H9 (cell line): ENCODE results near the gene PRR36. TPM values are rescaled to one million over a fixed set of nuclear protein-coding genes. Genes with fewer than 3 reads are reported as not detected.
A peak's percentile ranks its signal among the peaks of the same experiment; 100 is the strongest.

ENCODE experiments used
- DNase-seq: peaks from one replicate; pipeline ENCODE4 v3.0.0-alpha.2; 2017
- H2AFZ ChIP-seq: one replicate; pipeline ENCODE4 v1.6.1; 2013; ENCODE audit warnings: mild to moderate bottlenecking, low read length, control low read depth, moderate library complexity
- H2AK5ac ChIP-seq: 2 replicates; pipeline ENCODE4 v1.6.1; 2013; ENCODE audit warnings: low read length, control low read depth, mixed read lengths; ENCODE audit not compliant: insufficient read length
- H2BK120ac ChIP-seq: one replicate; pipeline ENCODE4 v1.6.1; 2013; ENCODE audit warnings: low read depth, mild to moderate bottlenecking, low read length, control low read depth, inconsistent platforms; ENCODE audit not compliant: poor library complexity, severe bottlenecking
- H2BK12ac ChIP-seq: 2 replicates; pipeline ENCODE4 v1.6.1; 2013; ENCODE audit warnings: low read length, control low read depth, mixed read lengths, low read depth; ENCODE audit not compliant: insufficient read length
- H2BK15ac ChIP-seq: 2 replicates; pipeline ENCODE4 v1.6.1; 2013; ENCODE audit warnings: low read depth, low read length, control low read depth
- H2BK20ac ChIP-seq: one replicate; pipeline ENCODE4 v1.6.1; 2013; ENCODE audit warnings: low read depth, mild to moderate bottlenecking, low read length, control low read depth, inconsistent platforms; ENCODE audit not compliant: poor library complexity, severe bottlenecking
- H2BK5ac ChIP-seq: 2 replicates; pipeline ENCODE4 v1.6.1; 2013; ENCODE audit warnings: low read length, control low read depth, mixed read lengths; ENCODE audit not compliant: insufficient read length
- H3K14ac ChIP-seq: 2 replicates; pipeline ENCODE4 v1.6.1; 2013; ENCODE audit warnings: low read length, control low read depth; ENCODE audit not compliant: insufficient read depth
- H3K18ac ChIP-seq: 2 replicates; pipeline ENCODE4 v1.6.1; 2013; ENCODE audit warnings: low read depth, mild to moderate bottlenecking, mixed read lengths, low read length, control low read depth; ENCODE audit not compliant: insufficient read length
- H3K23ac ChIP-seq: 2 replicates; pipeline ENCODE4 v1.6.1; 2013; ENCODE audit warnings: low read length, control low read depth, mixed read lengths, low read depth; ENCODE audit not compliant: insufficient read length
- H3K23me2 ChIP-seq: 2 replicates; pipeline ENCODE4 v1.6.1; 2013; ENCODE audit warnings: low read depth, mild to moderate bottlenecking, mixed read lengths, low read length, control low read depth; ENCODE audit not compliant: insufficient read length, poor library complexity, severe bottlenecking
- H3K27ac ChIP-seq: 2 replicates; pipeline ENCODE4 v1.5.1; 2013; ENCODE audit warnings: low read length, control low read depth, mixed read lengths, low read depth; ENCODE audit not compliant: insufficient read length
- H3K27me3 ChIP-seq: 2 replicates; pipeline ENCODE4 v1.6.1; 2013; ENCODE audit warnings: low read length, control low read depth, inconsistent platforms; ENCODE audit not compliant: insufficient read depth
- H3K4ac ChIP-seq: 2 replicates; pipeline ENCODE4 v1.6.1; 2013; ENCODE audit warnings: low read depth, mild to moderate bottlenecking, control low read depth, inconsistent platforms, low read length, moderate library complexity
- H3K4me1 ChIP-seq: 2 replicates; pipeline ENCODE4 v1.6.1; 2013; ENCODE audit warnings: low read length, control low read depth, inconsistent platforms; ENCODE audit not compliant: insufficient read depth
- H3K4me2 ChIP-seq: 2 replicates; pipeline ENCODE4 v1.6.1; 2013; ENCODE audit warnings: low read length, control low read depth, mixed read lengths; ENCODE audit not compliant: insufficient read length, insufficient read depth
- H3K56ac ChIP-seq: 2 replicates; pipeline ENCODE4 v1.6.1; 2013; ENCODE audit warnings: low read depth, mild to moderate bottlenecking, mixed read lengths, low read length, control low read depth; ENCODE audit not compliant: insufficient read length
- H3K79me1 ChIP-seq: 2 replicates; pipeline ENCODE4 v1.6.1; 2013; ENCODE audit warnings: low read depth, mild to moderate bottlenecking, moderate library complexity, low read length, control low read depth, inconsistent platforms; ENCODE audit not compliant: insufficient read depth, poor library complexity, severe bottlenecking
- H3K79me2 ChIP-seq: 2 replicates; pipeline ENCODE4 v1.6.1; 2013; ENCODE audit warnings: low read length, control low read depth, inconsistent platforms; ENCODE audit not compliant: insufficient read depth
- H3K9ac ChIP-seq: 2 replicates; pipeline ENCODE4 v1.6.1; 2013; ENCODE audit warnings: low read length, control low read depth, mixed read lengths; ENCODE audit not compliant: insufficient read length; ENCODE audit errors: extremely low read depth
- H3K9me3 ChIP-seq: one replicate; pipeline ENCODE4 v1.6.1; 2013; ENCODE audit warnings: low read depth, low read length, inconsistent platforms; ENCODE audit not compliant: control insufficient read depth
- H3T11ph ChIP-seq: one replicate; pipeline ENCODE4 v1.6.1; 2013; ENCODE audit warnings: mild to moderate bottlenecking, low read length, control low read depth, inconsistent platforms
- H4K20me1 ChIP-seq: one replicate; pipeline ENCODE4 v1.6.1; 2013; ENCODE audit not compliant: control insufficient read depth, insufficient read length, insufficient read depth
- H4K5ac ChIP-seq: 2 replicates; pipeline ENCODE4 v1.6.1; 2013; ENCODE audit warnings: low read depth, mild to moderate bottlenecking, mixed read lengths, low read length, control low read depth; ENCODE audit not compliant: insufficient read length
- H4K8ac ChIP-seq: replicated peaks from 2 replicates; pipeline ENCODE4 v1.6.1; 2013; ENCODE audit warnings: low read length, control low read depth, mixed read lengths, low read depth; ENCODE audit not compliant: insufficient read length
- H4K91ac ChIP-seq: 2 replicates; pipeline ENCODE4 v1.6.1; 2013; ENCODE audit warnings: low read depth, mild to moderate bottlenecking, moderate library complexity, mixed read lengths, low read length, control low read depth; ENCODE audit not compliant: insufficient read length
- H3K27ac Mint-ChIP-seq, 3 experiments: 2 replicates in 2 of 3; 3 replicates in 1 of 3; pipeline ENCODE4 v1.8.0; 2020 to 2021; ENCODE audit warnings: mixed read lengths in 3 of 3, mild to moderate bottlenecking in 1 of 3, moderate library complexity in 1 of 3
- H3K27me3 Mint-ChIP-seq: 2 replicates; pipeline ENCODE4 v1.8.0; 2021; ENCODE audit warnings: low read depth, mild to moderate bottlenecking, moderate library complexity, mixed read lengths
- H3K36me3 Mint-ChIP-seq, 3 experiments: 2 replicates in 2 of 3; 3 replicates in 1 of 3; pipeline ENCODE4 v1.8.0; 2020 to 2021; ENCODE audit warnings: low read depth in 3 of 3, mixed read lengths in 3 of 3; ENCODE audit not compliant: insufficient read depth in 1 of 3
- H3K4me1 Mint-ChIP-seq, 2 experiments: 2 replicates each; pipeline ENCODE4 v1.8.0; 2020; ENCODE audit warnings: mixed read lengths in 2 of 2
- H3K4me3 Mint-ChIP-seq, 2 experiments: 2 replicates in 1 of 2; 3 replicates in 1 of 2; pipeline ENCODE4 v1.8.0; 2020 to 2021; ENCODE audit warnings: mild to moderate bottlenecking in 2 of 2, mixed read lengths in 2 of 2, moderate library complexity in 1 of 2
- H3K9me3 Mint-ChIP-seq, 2 experiments: 2 replicates in 1 of 2; 3 replicates in 1 of 2; pipeline ENCODE4 v1.8.0; 2020; ENCODE audit warnings: mild to moderate bottlenecking in 2 of 2, mixed read lengths in 2 of 2, moderate library complexity in 1 of 2
- WGBS: extraction: QIAGEN DNeasy Blood & Tissue Kit; methylation state at CpG from one replicate; pipeline ENCODE4 v1.1.7; 2013; ENCODE audit warnings: missing lambda C conversion rate, low lambda C conversion rate, mixed read lengths; ENCODE audit not compliant: insufficient read length; ENCODE audit errors: extremely low coverage; 5-methylcytosine and 5-hydroxymethylcytosine counted together
- total RNA-seq: library from RNA; stranded (reverse); gene quantifications from 2 replicates; pipeline ENCODE4 v1.2.1, GENCODE V29; 2021
- TF ChIP-seq, protein P1 (sequence below): fragments of 200-600 bp; sonication (generic); conservative IDR thresholded peaks from 3 replicates; pipeline ENCODE4 v1.8.0; 2021; ENCODE audit warnings: antibody characterized with exemption, mild to moderate bottlenecking

PRR36 gene
- total RNA-seq, 1 experiment from 2014 or later: 20.4 TPM

- Mint-ChIP-seq H3K36me3 (peaks cover 0 to 6% (median 5%) of the 10 kb centered on the region in 3 experiments; a peak in 4 of 7 replicates), H3K4me3 (peak overlapping the region in 1 of 2 experiments; percentile 75; a peak in 3 of 5 replicates), H3K4me1 (peaks cover 17 to 38% of the 10 kb centered on the region in 2 experiments), H3K27me3 (peaks cover 29% of the 10 kb centered on the region), H3K27ac (peak overlapping the region; percentile 83 to 99 (median 98)), H3K9me3 (no peaks in the 10 kb centered on the region)
- H3K18ac ChIP-seq: no peak overlapping the region
- no peak overlapping the region for H4K5ac ChIP-seq
- H3K56ac ChIP-seq: no peak overlapping the region
- H3T11ph ChIP-seq: no peak overlapping the region
- TF ChIP-seq, protein P1, sequence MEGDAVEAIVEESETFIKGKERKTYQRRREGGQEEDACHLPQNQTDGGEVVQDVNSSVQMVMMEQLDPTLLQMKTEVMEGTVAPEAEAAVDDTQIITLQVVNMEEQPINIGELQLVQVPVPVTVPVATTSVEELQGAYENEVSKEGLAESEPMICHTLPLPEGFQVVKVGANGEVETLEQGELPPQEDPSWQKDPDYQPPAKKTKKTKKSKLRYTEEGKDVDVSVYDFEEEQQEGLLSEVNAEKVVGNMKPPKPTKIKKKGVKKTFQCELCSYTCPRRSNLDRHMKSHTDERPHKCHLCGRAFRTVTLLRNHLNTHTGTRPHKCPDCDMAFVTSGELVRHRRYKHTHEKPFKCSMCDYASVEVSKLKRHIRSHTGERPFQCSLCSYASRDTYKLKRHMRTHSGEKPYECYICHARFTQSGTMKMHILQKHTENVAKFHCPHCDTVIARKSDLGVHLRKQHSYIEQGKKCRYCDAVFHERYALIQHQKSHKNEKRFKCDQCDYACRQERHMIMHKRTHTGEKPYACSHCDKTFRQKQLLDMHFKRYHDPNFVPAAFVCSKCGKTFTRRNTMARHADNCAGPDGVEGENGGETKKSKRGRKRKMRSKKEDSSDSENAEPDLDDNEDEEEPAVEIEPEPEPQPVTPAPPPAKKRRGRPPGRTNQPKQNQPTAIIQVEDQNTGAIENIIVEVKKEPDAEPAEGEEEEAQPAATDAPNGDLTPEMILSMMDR: no peak
- no peak overlapping the region for H2BK20ac ChIP-seq
- peak; percentile 98 for DNase-seq
- H4K8ac ChIP-seq: no peak overlapping the region
- no peaks in the 10 kb centered on the region; the same call in 1 of the 2 replicates for H3K4me1 ChIP-seq
- H2BK120ac ChIP-seq: no peak overlapping the region
- peaks cover 4% of the 10 kb centered on the region for H4K20me1 ChIP-seq
- H2BK12ac ChIP-seq: no peak overlapping the region
- H3K9ac ChIP-seq: no peak overlapping the region
- no peak overlapping the region for H3K14ac ChIP-seq
- no peaks in the 10 kb centered on the region for H3K79me2 ChIP-seq
- no peak overlapping the region for H3K23ac ChIP-seq
- H2AK5ac ChIP-seq: no peak overlapping the region
- no peak overlapping the region for H3K27ac ChIP-seq
- no peaks in the 10 kb centered on the region for H3K9me3 ChIP-seq
- no CpG with 5 or more reads among the region's 11 CpGs for WGBS
- H2BK15ac ChIP-seq: no peak overlapping the region
- H2BK5ac ChIP-seq: no peak overlapping the region
- no peak overlapping the region for H4K91ac ChIP-seq
- no peaks in the 10 kb centered on the region for H3K79me1 ChIP-seq
- H2AFZ ChIP-seq: no peak overlapping the region
- peak overlapping the region; percentile 24 for H3K4me2 ChIP-seq
- H3K23me2 ChIP-seq: peaks cover 22% of the 10 kb centered on the region
- no peak overlapping the region for H3K4ac ChIP-seq
- H3K27me3 ChIP-seq: peaks cover 1% of the 10 kb centered on the region; the same call in 1 of the 2 replicates
Observed at GRCh38 chr19:7870571-7871436, 3.4 kb downstream of the PRR36 start.
